Fibroblast of lung (primary cell): Measurements from ENCODE around the gene ZNF821.

Experiments used
- CTCF ChIP-seq, 2 donors: IDR thresholded peaks in 1 of 2; conservative IDR thresholded peaks in 1 of 2; 1 replicate in 1 of 2; 2 replicates in 1 of 2; pipeline ENCODE4 v1.5.1; 2011 to 2012; ENCODE audit warnings: low read length in 2 of 2, control low read depth in 1 of 2, inconsistent platforms in 1 of 2, low read depth in 1 of 2, mild to moderate bottlenecking in 1 of 2
- EZH2 ChIP-seq: IDR thresholded peaks from 2 replicates; pipeline ENCODE4 v1.5.1; 2012; ENCODE audit warnings: low read length, control low read depth, mild to moderate bottlenecking; ENCODE audit errors: missing control alignments

- TF ChIP-seq CTCF (conservative IDR thresholded peaks at IDR 0.05 in 1 of 2, IDR thresholded peaks at IDR 0.05 in 1 of 2; ENCODE audit: low read depth in 1 of 2, low read length in 2 of 2), result no peak
- no peak for TF ChIP-seq EZH2
Observed at GRCh38 chr16:71916397-71916920, 32.5 kb upstream of the ZNF821 start.
